ENCODE measurements around the gene UST.

- TF ChIP-seq CTCF (IDR thresholded peaks at IDR 0.05) (no peak), SP1 (CRISPR knock-in tag; conservative IDR thresholded peaks at IDR 0.05) (no peak), GTF2I (CRISPR knock-in tag; conservative IDR thresholded peaks at IDR 0.05) (no peak), SMAD4 (CRISPR knock-in tag; IDR thresholded peaks at IDR 0.05) (no peak), CBFB (CRISPR knock-in tag; IDR thresholded peaks at IDR 0.05; ENCODE audit: low read depth) (no peak), ZNF138 (CRISPR knock-in tag; conservative IDR thresholded peaks at IDR 0.05) (no peak), NR3C1 (CRISPR knock-in tag; conservative IDR thresholded peaks at IDR 0.05; ENCODE audit: low read depth) (no peak), KAT7 (CRISPR knock-in tag; IDR thresholded peaks at IDR 0.05; ENCODE audit: borderline replicate concordance) (no peak), JUN (CRISPR knock-in tag; IDR thresholded peaks at IDR 0.05) (no peak), RELA (CRISPR knock-in tag; IDR thresholded peaks at IDR 0.05; ENCODE audit: borderline replicate concordance) (no peak), CREM (CRISPR knock-in tag; IDR thresholded peaks at IDR 0.05) (no peak)
Measured at GRCh38 chr6:148845464-148845863, 98.6 kb downstream of the UST start.

Measured in WTC11 (cell line).